Calu3 (cell line): ENCODE data around the gene GFOD1. TPM values are rescaled to one million over a fixed set of nuclear protein-coding genes. Genes with fewer than 3 reads are reported as not detected.

Source experiments
- BruUV-seq: library from RNA; stranded (reverse); fragments of 400-500 nt; replicated peaks from 2 replicates; lab custom pipeline; 2021; lab: Mats Ljungman, UMichigan
- CTCF ChIA-PET: fragments of 300-600 bp; sonication (Branson Sonifier 250); formaldehyde crosslinking; loops from one replicate; lab custom pipeline; 2022; ENCODE audit warnings: antibody characterized with exemption; lab: Charles Lee
- DNase-seq: peaks from one replicate; pipeline ENCODE4 v3.0.0; 2022
- H3K27ac Mint-ChIP-seq: one replicate; pipeline ENCODE4 v1.8.0; 2022; ENCODE audit warnings: mixed read lengths; ENCODE audit not compliant: unreplicated experiment
- H3K27me3 Mint-ChIP-seq: one replicate; pipeline ENCODE4 v1.8.0; 2022; ENCODE audit warnings: mixed read lengths; ENCODE audit not compliant: unreplicated experiment
- H3K36me3 Mint-ChIP-seq: one replicate; pipeline ENCODE4 v1.8.0; 2022; ENCODE audit warnings: mild to moderate bottlenecking, moderate library complexity, mixed read lengths; ENCODE audit not compliant: insufficient read depth, unreplicated experiment
- H3K4me1 Mint-ChIP-seq: one replicate; pipeline ENCODE4 v1.8.0; 2022; ENCODE audit warnings: mild to moderate bottlenecking, low read depth, mixed read lengths; ENCODE audit not compliant: unreplicated experiment
- H3K4me3 Mint-ChIP-seq: one replicate; pipeline ENCODE4 v1.8.0; 2022; ENCODE audit warnings: mild to moderate bottlenecking, low read depth, moderate library complexity, mixed read lengths; ENCODE audit not compliant: unreplicated experiment
- H3K9me3 Mint-ChIP-seq: one replicate; pipeline ENCODE4 v1.8.0; 2022; ENCODE audit warnings: low read depth, mixed read lengths; ENCODE audit not compliant: unreplicated experiment
- intact Hi-C: fragments of 100-400 bp; cut with micrococcal nuclease; formaldehyde crosslinking; loops from one replicate; pipeline ENCODE4 v1.10.0; 2022; ENCODE audit not compliant: unreplicated experiment
- total RNA-seq: library from RNA; stranded (reverse); gene quantifications from 2 replicates; pipeline ENCODE4 v1.2.3, GENCODE V29; 2022
- TF ChIP-seq, protein P1 (sequence below): fragments of 200-600 bp; IDR thresholded peaks from one replicate; pipeline ENCODE4 v1.8.0; 2022; ENCODE audit warnings: antibody characterized with exemption; ENCODE audit not compliant: unreplicated experiment

The GFOD1 gene
- total RNA-seq, 1 experiment from 2014 or later, result 9.5 TPM

- BruUV-seq, result no TSS peak
- no peaks in the 10 kb centered on the region for H3K9me3 Mint-ChIP-seq
- H3K4me1 Mint-ChIP-seq, result peaks cover 10% of the 10 kb centered on the region
- H3K4me3 Mint-ChIP-seq, result no peak overlapping the region
- H3K27me3 Mint-ChIP-seq, result no peaks in the 10 kb centered on the region
- peaks cover 5% of the 10 kb centered on the region for H3K36me3 Mint-ChIP-seq
- H3K27ac Mint-ChIP-seq, result no peak overlapping the region
- CTCF ChIA-PET, result interaction anchor here (1.4 kb wide), 1 partner anchor 78 kb away, joined by 3 read pairs; no protein-coding TSS in a partner anchor
- no peak for DNase-seq
- TF ChIP-seq, protein P1, sequence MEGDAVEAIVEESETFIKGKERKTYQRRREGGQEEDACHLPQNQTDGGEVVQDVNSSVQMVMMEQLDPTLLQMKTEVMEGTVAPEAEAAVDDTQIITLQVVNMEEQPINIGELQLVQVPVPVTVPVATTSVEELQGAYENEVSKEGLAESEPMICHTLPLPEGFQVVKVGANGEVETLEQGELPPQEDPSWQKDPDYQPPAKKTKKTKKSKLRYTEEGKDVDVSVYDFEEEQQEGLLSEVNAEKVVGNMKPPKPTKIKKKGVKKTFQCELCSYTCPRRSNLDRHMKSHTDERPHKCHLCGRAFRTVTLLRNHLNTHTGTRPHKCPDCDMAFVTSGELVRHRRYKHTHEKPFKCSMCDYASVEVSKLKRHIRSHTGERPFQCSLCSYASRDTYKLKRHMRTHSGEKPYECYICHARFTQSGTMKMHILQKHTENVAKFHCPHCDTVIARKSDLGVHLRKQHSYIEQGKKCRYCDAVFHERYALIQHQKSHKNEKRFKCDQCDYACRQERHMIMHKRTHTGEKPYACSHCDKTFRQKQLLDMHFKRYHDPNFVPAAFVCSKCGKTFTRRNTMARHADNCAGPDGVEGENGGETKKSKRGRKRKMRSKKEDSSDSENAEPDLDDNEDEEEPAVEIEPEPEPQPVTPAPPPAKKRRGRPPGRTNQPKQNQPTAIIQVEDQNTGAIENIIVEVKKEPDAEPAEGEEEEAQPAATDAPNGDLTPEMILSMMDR, result no peak
- intact Hi-C loops, result no loop called here
These were observed 14.2 kb downstream of the GFOD1 start for GRCh38 chr6:13472976-13473767.

GRCh38 chr6:13472099-13472498, 15.3 kb downstream of the GFOD1 start:
- CTCF ChIA-PET, result no interaction called here
- no peaks in the 10 kb centered on the region for H3K27me3 Mint-ChIP-seq

DNA sequence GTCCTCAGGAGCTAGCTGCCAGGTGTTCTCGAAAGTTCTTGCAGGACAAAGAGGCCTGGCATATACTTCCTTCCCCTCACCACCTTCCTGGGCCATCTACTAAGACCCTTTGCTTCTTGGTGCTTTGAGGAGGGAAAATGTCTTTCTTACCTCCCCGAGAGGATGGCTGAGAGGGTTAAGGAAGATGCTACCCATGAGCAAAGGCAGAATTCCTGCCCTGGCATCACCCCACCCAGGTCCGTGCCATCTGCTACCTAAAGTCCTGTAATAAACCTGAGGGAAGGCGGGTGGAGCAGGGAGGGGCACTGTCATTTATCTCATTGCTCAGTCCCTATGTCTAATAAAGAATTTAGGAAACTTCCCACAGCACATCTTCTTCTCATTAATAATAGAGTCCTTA, 16.2 kb downstream of the GFOD1 start:
- no TSS peak for BruUV-seq
- H3K27me3 Mint-ChIP-seq, result no peaks in the 10 kb centered on the region
- H3K36me3 Mint-ChIP-seq, result peaks cover 5% of the 10 kb centered on the region
- H3K9me3 Mint-ChIP-seq, result no peaks in the 10 kb centered on the region
- no peak overlapping the region for H3K4me3 Mint-ChIP-seq
- CTCF ChIA-PET, result no interaction called here
- intact Hi-C loops, result no loop called here
- TF ChIP-seq, protein P1, result no peak
- DNase-seq, result no peak
- no peaks in the 10 kb centered on the region for H3K4me1 Mint-ChIP-seq
- H3K27ac Mint-ChIP-seq, result no peak overlapping the region

More at GRCh38 chr6:13472099-13472498, 15.3 kb downstream of the GFOD1 start:
- intact Hi-C loops, result no loop called here
- Mint-ChIP-seq H3K27ac (no peak overlapping the region), H3K36me3 (peaks cover 5% of the 10 kb centered on the region), H3K9me3 (no peaks in the 10 kb centered on the region), H3K4me1 (peaks cover 5% of the 10 kb centered on the region), H3K4me3 (no peak overlapping the region)
- TF ChIP-seq, protein P1, result no peak
- BruUV-seq, result no TSS peak
- no peak for DNase-seq

- no peaks in the 10 kb centered on the region for H3K27me3 Mint-ChIP-seq
- TF ChIP-seq, protein P1, result no peak
- H3K4me3 Mint-ChIP-seq, result no peak overlapping the region
- H3K27ac Mint-ChIP-seq, result no peak overlapping the region
- no peaks in the 10 kb centered on the region for H3K4me1 Mint-ChIP-seq
- DNase-seq, result no peak
- no peaks in the 10 kb centered on the region for H3K9me3 Mint-ChIP-seq
- no TSS peak for BruUV-seq
- CTCF ChIA-PET, result no interaction called here
- intact Hi-C loops, result no loop called here
- peaks cover 5% of the 10 kb centered on the region for H3K36me3 Mint-ChIP-seq
These were observed 16.9 kb downstream of the GFOD1 start for GRCh38 chr6:13470238-13471140.
